GDM1 (cell line): ENCODE measurements around the gene RNF187.
A peak's percentile ranks its signal among the peaks of the same experiment; 100 is the strongest.

Experiments
- DNase-seq: peaks from one replicate; lab custom pipeline; 2025; lab: John Stamatoyannopoulos, UW

RNF187 gene

DNA sequence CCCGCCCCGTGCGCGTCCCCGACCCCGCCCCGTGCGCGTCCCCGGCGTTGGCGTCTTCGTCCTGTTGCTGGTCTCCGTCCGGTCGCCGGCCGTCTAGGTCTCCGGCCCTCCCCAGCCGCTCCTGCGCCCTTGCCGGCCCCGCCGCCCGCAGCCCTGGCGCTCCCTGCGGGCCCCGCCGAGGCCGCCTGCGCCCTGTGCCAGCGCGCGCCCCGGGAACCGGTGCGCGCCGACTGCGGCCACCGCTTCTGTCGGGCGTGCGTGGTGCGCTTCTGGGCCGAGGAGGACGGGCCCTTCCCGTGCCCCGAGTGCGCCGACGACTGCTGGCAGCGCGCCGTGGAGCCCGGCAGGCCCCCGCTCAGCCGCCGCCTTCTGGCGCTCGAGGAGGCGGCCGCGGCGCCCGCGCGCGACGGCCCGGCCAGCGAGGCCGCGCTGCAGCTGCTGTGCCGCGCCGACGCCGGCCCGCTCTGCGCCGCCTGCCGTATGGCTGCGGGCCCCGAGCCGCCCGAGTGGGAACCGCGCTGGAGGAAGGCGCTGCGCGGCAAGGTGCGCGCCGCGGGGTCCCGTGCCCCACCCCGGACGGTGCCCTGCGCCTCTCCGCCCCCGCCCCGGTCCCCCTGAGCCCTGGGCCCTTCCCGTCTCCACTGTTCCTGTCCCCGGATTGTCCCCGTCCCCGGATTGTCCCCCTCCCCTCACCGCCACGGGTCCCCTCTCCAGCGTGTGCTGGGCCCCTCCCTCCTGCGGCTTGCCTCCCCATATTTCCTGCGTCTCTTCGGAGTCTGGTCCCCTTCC, at the start of gene RNF187:
TSS of gene RNF187 (plus strand) at position 47 of the 789 bp plus-strand sequence.
- DNase-seq, result no peak

DNA sequence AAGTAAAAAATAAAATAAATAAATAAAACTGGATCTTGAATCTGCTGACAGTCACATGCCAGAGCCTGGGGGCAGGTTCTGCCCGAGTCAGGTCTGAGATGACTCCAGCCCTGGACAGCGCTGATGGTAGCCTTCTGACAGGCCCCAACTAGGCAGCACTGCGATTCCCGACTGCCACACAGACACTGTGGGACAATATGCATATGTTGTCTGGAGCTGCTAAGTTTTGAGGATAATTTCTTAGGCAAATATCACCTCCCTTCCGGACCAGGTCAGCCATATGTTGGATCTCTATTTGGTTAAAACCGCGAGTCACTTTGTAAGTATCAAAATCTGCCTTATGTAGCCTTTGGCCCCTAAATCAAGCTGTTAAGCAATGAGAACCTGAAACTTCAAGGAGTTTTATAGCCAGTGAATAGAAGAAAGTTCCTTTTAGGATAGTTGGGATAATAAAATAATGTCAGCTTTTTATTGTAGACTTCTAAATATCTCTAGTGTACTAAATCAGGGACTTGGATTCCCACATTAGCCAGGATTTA, 49.7 kb upstream of the RNF187 start:
- DNase-seq, result no peak

- no peak for DNase-seq
These were observed 48.9 kb upstream of the RNF187 start for GRCh38 chr1:228438266-228438665.

- DNase-seq, result no peak
These were observed 46.3 kb upstream of the RNF187 start for GRCh38 chr1:228440761-228441500.

GRCh38 chr1:228443395-228443794, 43.8 kb upstream of the RNF187 start:
- DNase-seq, result no peak

DNA sequence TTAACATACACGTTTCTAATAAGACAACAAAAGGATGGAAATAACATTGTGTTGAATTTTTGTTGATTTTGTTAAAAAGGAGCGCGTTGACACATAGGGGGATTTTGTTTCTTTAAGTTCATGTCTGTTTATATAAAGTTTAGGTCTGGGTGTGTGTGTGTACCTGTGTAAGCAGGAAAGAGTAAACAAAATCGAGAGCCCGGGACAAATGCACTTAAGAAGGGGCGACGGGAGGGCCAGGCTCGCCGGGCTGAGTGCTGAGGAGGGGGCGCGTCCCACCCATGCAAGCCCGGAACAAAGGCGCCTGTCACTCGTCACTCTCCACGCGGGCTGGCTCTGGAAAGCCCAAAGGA, 41.7 kb upstream of the RNF187 start:
- no peak for DNase-seq

GRCh38 chr1:228445843-228446650, 41.1 kb upstream of the RNF187 start:
- no peak for DNase-seq

DNA sequence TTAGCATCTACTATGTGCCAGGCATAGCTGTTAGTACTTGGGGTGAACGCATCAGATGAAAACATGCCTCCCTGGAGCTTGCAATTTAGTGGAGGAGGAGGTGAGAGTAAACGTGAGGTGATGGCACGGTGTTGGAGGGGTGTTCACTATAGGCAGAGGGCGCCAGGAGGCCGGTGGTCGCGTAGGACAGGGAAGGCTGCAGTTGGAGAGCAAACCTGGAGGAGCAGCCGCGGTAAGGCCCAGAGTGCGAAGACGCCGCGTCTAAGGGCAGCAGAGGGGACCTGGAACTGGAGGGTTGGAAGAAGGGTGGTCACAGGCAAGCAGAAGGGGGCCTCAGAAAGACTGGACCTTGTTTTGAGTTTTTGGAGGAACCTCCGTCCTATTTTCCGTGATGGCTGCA, 40.3 kb upstream of the RNF187 start:
- DNase-seq, result no peak

GRCh38 chr1:228448372-228448771, 38.8 kb upstream of the RNF187 start:
- DNase-seq, result no peak

DNA sequence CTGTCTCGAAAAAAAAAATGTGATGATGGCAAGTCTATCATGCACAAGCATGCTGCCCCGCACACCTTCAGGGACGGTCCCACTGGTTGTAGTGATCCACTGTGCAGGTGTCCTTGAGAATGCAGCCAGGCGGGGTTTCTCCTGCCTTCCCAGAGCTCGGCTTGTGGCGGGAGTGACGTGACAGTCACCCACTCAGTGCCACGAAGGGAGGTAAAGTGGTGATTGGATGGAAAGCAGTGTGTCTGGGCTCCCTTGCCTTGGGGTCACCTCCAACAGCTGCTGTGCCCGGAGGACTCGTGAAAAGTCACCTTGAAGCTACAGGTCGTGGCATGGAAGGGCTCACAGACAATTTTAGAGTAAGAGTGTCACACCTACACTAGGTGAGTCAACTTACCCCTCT, 37.0 kb upstream of the RNF187 start:
- DNase-seq, result no peak

GRCh38 chr1:228452194-228453021, 34.8 kb upstream of the RNF187 start:
- no peak for DNase-seq

DNA sequence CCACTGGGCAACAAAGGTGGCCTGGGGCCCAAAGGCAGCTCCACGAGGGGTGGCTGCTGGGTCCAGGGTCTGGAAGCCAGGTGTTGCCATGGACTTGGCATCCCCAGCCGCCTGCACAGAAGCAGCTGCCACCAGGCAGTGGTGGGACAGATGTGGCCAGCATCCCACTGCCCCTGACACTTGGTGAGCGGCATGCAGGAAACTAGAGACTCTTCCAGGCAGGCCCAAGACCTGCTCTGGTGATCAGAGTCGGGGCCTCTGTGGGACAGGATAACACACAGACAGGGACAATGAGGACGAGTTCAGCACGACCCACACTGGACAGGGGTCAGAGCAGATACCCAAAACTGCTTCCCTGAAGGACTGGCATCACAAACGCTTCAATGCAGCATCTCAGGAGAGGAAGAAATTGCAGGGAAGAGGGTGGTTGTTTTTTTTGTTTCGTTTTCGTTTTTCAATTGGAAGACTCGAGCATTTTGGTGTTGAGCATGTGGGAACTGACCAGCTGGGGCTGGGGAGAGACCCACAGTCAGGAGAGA, 34.1 kb upstream of the RNF187 start:
- no peak for DNase-seq

GRCh38 chr1:228453614-228454013, 33.6 kb upstream of the RNF187 start:
- no peak for DNase-seq

DNA sequence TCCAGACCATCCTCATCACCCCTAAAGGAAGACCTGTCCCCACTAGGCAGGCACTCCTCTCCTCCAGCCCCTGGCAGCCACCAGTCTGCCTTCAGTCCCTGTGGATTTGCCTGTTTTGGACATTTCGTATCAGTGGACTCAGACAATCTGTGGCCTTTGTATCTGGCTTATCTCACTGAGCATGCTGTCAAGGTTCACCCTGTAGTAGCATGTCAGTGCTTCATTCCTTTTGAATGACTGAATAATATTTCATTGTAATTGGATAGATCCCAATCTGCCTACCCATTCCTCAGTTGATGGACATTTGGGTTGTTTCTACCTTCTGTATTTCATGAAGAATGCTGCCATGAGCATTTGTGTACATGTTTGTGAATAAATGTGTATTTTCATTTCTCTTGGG, 32.9 kb upstream of the RNF187 start:
- no peak for DNase-seq

- peak; percentile 11 for DNase-seq
These were observed 31.5 kb upstream of the RNF187 start for GRCh38 chr1:228455715-228456114.

DNA sequence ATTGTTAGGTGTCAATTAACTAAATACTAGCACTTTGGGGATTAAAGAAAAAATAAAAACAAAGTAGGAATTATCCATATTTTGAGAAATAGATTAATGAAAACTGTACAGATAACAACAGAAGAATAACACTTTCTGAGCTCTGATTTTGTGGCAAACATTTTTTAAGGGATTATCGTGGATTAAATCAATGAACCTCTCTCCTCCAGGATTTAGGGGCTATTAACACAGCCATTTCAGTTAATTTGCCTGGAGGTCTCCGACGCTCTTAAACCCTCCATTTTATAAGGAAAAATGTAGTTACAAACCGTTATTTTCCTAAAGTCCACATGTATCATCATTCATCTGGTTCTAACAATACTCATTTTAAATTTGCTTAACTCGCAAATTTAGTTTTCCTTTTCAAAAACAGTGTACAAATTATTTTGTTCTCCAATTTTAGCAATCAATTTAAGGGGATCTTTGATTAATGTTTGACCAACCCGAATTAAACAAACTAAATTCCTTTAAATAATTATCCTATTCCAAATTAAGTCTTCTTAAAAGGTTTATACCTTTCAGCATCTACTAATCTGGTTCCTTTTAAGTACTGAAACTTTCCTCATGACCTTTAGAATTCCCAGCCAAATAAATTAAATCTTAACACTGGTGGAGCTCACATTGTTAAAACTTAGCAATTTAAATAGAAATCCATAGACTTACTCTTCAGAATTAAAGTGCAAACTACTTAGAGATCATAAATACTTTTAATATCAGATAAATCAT, 30.7 kb upstream of the RNF187 start:
- no peak for DNase-seq

DNA sequence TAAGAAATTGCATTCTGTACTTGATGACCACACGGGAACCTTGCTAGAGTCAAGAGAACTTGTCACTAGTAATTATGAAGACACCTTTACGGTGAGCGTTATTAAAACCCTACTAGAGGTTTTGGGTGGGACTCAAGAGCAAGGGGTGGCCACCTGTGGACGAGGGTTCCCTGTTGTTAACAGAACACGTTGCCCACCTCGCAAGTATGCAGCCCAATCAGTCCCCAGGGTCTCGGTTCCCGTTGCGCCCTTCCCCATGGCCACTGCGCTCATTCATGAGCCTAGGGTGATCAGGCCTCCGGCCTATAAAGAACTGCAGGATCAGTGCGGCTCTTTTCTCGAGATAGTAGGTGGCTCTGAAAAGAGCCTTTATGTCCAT, 30.2 kb upstream of the RNF187 start:
- DNase-seq, result no peak

DNA sequence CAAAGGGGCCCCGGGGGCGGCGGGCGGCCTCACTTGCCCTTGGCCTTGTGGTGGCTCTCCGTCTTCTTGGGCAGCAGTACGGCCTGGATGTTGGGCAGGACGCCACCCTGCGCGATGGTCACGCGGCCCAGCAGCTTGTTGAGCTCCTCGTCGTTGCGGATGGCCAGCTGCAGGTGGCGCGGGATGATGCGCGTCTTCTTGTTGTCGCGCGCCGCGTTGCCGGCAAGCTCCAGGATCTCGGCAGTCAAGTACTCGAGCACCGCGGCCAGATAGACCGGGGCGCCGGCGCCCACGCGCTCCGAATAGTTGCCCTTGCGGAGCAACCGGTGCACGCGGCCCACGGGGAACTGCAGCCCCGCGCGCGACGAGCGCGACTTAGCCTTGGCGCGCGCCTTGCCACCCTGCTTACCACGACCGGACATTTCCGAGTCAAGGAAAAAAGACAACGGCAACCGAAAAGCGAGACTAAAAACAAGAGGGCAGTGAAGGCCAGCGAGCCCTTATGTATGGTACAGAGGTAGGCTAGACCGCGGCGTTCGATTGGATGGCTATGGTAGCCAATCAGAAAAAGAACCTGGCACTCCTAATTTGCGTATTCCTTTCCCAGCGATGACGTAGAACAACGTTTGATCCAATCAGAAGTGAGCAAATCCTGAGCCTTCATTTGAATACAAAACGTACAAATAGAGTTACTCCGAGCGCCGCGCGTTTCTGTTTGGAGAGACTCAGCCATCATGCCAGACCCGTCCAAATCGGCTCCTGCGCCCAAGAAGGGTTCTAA, 29.6 kb upstream of the RNF187 start:
- peak; percentile 96 for DNase-seq

GRCh38 chr1:228459091-228459993, 27.8 kb upstream of the RNF187 start:
- peak; percentile 45 for DNase-seq
